Measurements from ENCODE around the gene CBR3.

- TF ChIP-seq POLR2AphosphoS5 (IDR thresholded peaks at IDR 0.05; ENCODE audit: low read depth, low read length) (no peak), CTCF (IDR thresholded peaks at IDR 0.05) (no peak), SIN3A (IDR thresholded peaks at IDR 0.05; ENCODE audit: borderline replicate concordance, insufficient read depth, low read depth, low read length) (no peak)
Observed at GRCh38 chr21:36134803-36135390, at the start of gene CBR3.
